SU-DHL-6 (cell line): ENCODE results near the gene ULK1.

ENCODE experiments used
- EZH2phosphoT487 ChIP-seq: fragments of 200-600 bp; sonication (generic), shearing (Covaris generic); conservative IDR thresholded peaks from 2 replicates; pipeline ENCODE4 v1.6.1; 2018; ENCODE audit warnings: mild to moderate bottlenecking, antibody characterized with exemption, low read length, moderate library complexity, mixed read lengths
- TF ChIP-seq, protein P1 (sequence below): fragments of 200-600 bp; sonication (generic); IDR thresholded peaks from one replicate; pipeline ENCODE4 v1.5.1; 2017; ENCODE audit warnings: antibody characterized with exemption, mild to moderate bottlenecking, low read length, moderate library complexity; ENCODE audit not compliant: insufficient read depth, poor library complexity, severe bottlenecking

DNA sequence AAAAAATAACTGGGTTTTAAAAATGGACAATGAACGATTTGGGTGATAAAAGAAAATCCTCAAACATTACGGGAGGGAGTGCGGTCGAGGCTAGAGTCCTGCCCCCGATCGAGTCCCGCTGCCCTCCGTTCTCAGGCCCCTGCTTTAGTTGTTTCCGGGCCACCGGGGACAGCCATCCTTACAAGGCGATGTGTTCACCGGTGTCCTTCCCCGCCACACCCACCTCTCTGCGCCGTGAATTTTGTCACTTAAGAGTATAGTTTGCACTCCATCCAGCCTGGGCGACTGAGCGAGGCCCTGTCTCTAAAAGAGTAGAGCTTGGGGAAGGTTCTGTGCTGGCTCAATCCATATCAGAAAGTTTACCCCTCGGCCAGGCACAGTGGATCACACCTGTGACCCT lies 2.9 kb downstream of the ULK1 start:
- TF ChIP-seq, protein P1, sequence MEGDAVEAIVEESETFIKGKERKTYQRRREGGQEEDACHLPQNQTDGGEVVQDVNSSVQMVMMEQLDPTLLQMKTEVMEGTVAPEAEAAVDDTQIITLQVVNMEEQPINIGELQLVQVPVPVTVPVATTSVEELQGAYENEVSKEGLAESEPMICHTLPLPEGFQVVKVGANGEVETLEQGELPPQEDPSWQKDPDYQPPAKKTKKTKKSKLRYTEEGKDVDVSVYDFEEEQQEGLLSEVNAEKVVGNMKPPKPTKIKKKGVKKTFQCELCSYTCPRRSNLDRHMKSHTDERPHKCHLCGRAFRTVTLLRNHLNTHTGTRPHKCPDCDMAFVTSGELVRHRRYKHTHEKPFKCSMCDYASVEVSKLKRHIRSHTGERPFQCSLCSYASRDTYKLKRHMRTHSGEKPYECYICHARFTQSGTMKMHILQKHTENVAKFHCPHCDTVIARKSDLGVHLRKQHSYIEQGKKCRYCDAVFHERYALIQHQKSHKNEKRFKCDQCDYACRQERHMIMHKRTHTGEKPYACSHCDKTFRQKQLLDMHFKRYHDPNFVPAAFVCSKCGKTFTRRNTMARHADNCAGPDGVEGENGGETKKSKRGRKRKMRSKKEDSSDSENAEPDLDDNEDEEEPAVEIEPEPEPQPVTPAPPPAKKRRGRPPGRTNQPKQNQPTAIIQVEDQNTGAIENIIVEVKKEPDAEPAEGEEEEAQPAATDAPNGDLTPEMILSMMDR = no peak
- TF ChIP-seq EZH2phosphoT487 = no peak
